H1 (cell line): ENCODE data around the gene AGFG1. TPM values are rescaled to one million over a fixed set of nuclear protein-coding genes. Genes with fewer than 3 reads are reported as not detected.

ENCODE experiments used
- CHD1 ChIP-seq: IDR thresholded peaks from 2 replicates; pipeline ENCODE4 v1.6.1; 2012; ENCODE audit warnings: low read depth, low read length, improper control_type of control experiment
- HDAC6 ChIP-seq: IDR thresholded peaks from one replicate; pipeline ENCODE4 v1.7.1; 2012; ENCODE audit warnings: low read depth, mild to moderate bottlenecking, inconsistent platforms, low read length, moderate library complexity
- RAD21 ChIP-seq, 2 experiments: IDR thresholded peaks in 1 of 2; conservative IDR thresholded peaks in 1 of 2; 2 replicates each; pipeline ENCODE4 v1.6.1; 2011; ENCODE audit warnings: low read depth in 2 of 2, low read length in 2 of 2, improper control_type of control experiment in 1 of 2, inconsistent platforms in 1 of 2, mild to moderate bottlenecking in 1 of 2, moderate library complexity in 1 of 2
- SAP30 ChIP-seq: fragments of 300-600 bp; sonication (generic); IDR thresholded peaks from 2 replicates; pipeline ENCODE4 v1.7.1; 2012; ENCODE audit warnings: low read length, moderate library complexity, mild to moderate bottlenecking, inconsistent platforms; ENCODE audit not compliant: insufficient read depth, insufficient replicate concordance
- TEAD4 ChIP-seq: IDR thresholded peaks from 2 replicates; pipeline ENCODE4 v1.6.1; 2012; ENCODE audit warnings: low read depth, low read length, inconsistent platforms, mixed read lengths
- polyA plus RNA-seq, 7 experiments: library from polyadenylated mRNA; depleted of rRNA in 3 of 7; stranded (reverse) in 5 of 7; unstranded in 2 of 7; fragments of >200 nt in 5 of 7; fragments of 200-250 nt in 2 of 7; gene quantifications; 1 replicate in 5 of 7; 2 replicates in 1 of 7; 4 replicates in 1 of 7; pipeline versions ENCODE4 v1.2.1 to v1.2.3, GENCODE V29; 2011 to 2013; ENCODE audit warnings: missing spikeins in 2 of 7, mixed read lengths in 2 of 7
- total RNA-seq: library from RNA; stranded (reverse); fragmentation: NEBNext Ultra II Directional; extraction: Animal tissue kit (Norgen Biotek cat#: 25700); gene quantifications from 2 replicates; pipeline ENCODE4 v1.2.1, GENCODE V29; 2021
- TF ChIP-seq, protein P1 (sequence below): fragments of 300-600 bp; sonication (generic); IDR thresholded peaks from 2 replicates; pipeline ENCODE4 v1.7.1; 2012; ENCODE audit warnings: low read length, moderate library complexity, mild to moderate bottlenecking, inconsistent platforms; ENCODE audit not compliant: insufficient replicate concordance
- TF ChIP-seq, protein P2 (sequence below), 3 experiments: IDR thresholded peaks; 1 replicate in 2 of 3; 2 replicates in 1 of 3; pipeline versions ENCODE4 v1.5.1 to v1.6.1; 2011; ENCODE audit warnings: low read length in 3 of 3, mild to moderate bottlenecking in 3 of 3, inconsistent platforms in 2 of 3, low read depth in 1 of 3, moderate library complexity in 1 of 3; ENCODE audit not compliant: insufficient read depth in 1 of 3; ENCODE audit errors: control extremely low read depth in 1 of 3
- TF ChIP-seq, protein P3 (sequence below): IDR thresholded peaks from 2 replicates; pipeline ENCODE4 v1.6.1; 2011; ENCODE audit warnings: low read depth, mild to moderate bottlenecking, low read length; ENCODE audit not compliant: insufficient read depth

AGFG1 gene
- total and polyA plus RNA-seq, 2 of the 8 experiments (the other 6 are each of a cell fraction or from before 2014, with no cell fraction given), result 102 to 147 TPM

DNA sequence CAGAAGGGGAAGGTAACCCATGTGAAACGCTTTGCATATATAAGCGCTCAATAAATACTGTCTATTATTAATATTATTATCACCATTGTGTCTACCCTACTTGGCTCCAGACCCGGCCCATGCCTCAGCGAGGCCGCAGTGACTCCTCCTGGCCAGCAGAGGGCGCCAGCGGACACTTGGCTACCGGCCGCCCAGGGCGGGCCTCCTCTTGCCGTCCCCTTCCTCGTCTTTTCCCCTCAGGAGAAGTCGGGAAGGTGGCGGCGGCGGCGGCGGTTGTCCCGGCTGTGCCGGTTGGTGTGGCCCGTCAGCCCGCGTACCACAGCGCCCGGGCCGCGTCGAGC is at the start of gene AGFG1 (continued):
- TF ChIP-seq, protein P1, sequence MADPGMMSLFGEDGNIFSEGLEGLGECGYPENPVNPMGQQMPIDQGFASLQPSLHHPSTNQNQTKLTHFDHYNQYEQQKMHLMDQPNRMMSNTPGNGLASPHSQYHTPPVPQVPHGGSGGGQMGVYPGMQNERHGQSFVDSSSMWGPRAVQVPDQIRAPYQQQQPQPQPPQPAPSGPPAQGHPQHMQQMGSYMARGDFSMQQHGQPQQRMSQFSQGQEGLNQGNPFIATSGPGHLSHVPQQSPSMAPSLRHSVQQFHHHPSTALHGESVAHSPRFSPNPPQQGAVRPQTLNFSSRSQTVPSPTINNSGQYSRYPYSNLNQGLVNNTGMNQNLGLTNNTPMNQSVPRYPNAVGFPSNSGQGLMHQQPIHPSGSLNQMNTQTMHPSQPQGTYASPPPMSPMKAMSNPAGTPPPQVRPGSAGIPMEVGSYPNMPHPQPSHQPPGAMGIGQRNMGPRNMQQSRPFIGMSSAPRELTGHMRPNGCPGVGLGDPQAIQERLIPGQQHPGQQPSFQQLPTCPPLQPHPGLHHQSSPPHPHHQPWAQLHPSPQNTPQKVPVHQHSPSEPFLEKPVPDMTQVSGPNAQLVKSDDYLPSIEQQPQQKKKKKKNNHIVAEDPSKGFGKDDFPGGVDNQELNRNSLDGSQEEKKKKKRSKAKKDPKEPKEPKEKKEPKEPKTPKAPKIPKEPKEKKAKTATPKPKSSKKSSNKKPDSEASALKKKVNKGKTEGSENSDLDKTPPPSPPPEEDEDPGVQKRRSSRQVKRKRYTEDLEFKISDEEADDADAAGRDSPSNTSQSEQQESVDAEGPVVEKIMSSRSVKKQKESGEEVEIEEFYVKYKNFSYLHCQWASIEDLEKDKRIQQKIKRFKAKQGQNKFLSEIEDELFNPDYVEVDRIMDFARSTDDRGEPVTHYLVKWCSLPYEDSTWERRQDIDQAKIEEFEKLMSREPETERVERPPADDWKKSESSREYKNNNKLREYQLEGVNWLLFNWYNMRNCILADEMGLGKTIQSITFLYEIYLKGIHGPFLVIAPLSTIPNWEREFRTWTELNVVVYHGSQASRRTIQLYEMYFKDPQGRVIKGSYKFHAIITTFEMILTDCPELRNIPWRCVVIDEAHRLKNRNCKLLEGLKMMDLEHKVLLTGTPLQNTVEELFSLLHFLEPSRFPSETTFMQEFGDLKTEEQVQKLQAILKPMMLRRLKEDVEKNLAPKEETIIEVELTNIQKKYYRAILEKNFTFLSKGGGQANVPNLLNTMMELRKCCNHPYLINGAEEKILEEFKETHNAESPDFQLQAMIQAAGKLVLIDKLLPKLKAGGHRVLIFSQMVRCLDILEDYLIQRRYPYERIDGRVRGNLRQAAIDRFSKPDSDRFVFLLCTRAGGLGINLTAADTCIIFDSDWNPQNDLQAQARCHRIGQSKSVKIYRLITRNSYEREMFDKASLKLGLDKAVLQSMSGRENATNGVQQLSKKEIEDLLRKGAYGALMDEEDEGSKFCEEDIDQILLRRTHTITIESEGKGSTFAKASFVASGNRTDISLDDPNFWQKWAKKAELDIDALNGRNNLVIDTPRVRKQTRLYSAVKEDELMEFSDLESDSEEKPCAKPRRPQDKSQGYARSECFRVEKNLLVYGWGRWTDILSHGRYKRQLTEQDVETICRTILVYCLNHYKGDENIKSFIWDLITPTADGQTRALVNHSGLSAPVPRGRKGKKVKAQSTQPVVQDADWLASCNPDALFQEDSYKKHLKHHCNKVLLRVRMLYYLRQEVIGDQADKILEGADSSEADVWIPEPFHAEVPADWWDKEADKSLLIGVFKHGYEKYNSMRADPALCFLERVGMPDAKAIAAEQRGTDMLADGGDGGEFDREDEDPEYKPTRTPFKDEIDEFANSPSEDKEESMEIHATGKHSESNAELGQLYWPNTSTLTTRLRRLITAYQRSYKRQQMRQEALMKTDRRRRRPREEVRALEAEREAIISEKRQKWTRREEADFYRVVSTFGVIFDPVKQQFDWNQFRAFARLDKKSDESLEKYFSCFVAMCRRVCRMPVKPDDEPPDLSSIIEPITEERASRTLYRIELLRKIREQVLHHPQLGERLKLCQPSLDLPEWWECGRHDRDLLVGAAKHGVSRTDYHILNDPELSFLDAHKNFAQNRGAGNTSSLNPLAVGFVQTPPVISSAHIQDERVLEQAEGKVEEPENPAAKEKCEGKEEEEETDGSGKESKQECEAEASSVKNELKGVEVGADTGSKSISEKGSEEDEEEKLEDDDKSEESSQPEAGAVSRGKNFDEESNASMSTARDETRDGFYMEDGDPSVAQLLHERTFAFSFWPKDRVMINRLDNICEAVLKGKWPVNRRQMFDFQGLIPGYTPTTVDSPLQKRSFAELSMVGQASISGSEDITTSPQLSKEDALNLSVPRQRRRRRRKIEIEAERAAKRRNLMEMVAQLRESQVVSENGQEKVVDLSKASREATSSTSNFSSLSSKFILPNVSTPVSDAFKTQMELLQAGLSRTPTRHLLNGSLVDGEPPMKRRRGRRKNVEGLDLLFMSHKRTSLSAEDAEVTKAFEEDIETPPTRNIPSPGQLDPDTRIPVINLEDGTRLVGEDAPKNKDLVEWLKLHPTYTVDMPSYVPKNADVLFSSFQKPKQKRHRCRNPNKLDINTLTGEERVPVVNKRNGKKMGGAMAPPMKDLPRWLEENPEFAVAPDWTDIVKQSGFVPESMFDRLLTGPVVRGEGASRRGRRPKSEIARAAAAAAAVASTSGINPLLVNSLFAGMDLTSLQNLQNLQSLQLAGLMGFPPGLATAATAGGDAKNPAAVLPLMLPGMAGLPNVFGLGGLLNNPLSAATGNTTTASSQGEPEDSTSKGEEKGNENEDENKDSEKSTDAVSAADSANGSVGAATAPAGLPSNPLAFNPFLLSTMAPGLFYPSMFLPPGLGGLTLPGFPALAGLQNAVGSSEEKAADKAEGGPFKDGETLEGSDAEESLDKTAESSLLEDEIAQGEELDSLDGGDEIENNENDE, result no peak
- TF ChIP-seq, protein P2, sequence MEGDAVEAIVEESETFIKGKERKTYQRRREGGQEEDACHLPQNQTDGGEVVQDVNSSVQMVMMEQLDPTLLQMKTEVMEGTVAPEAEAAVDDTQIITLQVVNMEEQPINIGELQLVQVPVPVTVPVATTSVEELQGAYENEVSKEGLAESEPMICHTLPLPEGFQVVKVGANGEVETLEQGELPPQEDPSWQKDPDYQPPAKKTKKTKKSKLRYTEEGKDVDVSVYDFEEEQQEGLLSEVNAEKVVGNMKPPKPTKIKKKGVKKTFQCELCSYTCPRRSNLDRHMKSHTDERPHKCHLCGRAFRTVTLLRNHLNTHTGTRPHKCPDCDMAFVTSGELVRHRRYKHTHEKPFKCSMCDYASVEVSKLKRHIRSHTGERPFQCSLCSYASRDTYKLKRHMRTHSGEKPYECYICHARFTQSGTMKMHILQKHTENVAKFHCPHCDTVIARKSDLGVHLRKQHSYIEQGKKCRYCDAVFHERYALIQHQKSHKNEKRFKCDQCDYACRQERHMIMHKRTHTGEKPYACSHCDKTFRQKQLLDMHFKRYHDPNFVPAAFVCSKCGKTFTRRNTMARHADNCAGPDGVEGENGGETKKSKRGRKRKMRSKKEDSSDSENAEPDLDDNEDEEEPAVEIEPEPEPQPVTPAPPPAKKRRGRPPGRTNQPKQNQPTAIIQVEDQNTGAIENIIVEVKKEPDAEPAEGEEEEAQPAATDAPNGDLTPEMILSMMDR (IDR thresholded peaks at IDR 0.05; ENCODE audit: control extremely low read depth in 1 of 3, insufficient read depth in 1 of 3, low read depth in 1 of 3, low read length in 3 of 3), result peak; percentile 83 to 98 (median 88)
- TF ChIP-seq HDAC6 (no peak), CHD1 (no peak), TEAD4 (no peak), RAD21 (IDR thresholded peaks at IDR 0.05 in 1 of 2, conservative IDR thresholded peaks at IDR 0.05 in 1 of 2; ENCODE audit: low read depth in 2 of 2, low read length in 2 of 2) (peak; percentile 49 to 62; a peak in 3 of 4 replicates), SAP30 (no peak)
- TF ChIP-seq, protein P3, sequence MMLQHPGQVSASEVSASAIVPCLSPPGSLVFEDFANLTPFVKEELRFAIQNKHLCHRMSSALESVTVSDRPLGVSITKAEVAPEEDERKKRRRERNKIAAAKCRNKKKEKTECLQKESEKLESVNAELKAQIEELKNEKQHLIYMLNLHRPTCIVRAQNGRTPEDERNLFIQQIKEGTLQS, result no peak
